Activated B cell treated with CpG ODN at 0.5 μM for 24 hours (primary cell): ENCODE results near the gene LRRC4C. TPM values are rescaled to one million over a fixed set of nuclear protein-coding genes. Genes with fewer than 3 reads are reported as not detected.

ENCODE experiments used
- ATAC-seq: fragments of 200-7000 bp; cut with Tn5 transposase; one replicate; pipeline ENCODE4 v1.10.0; 2021; ENCODE audit warnings: low read depth, mild to moderate bottlenecking, moderate library complexity
- CTCF ChIA-PET: fragments of 350-600 bp; sonication (Branson Sonifier 250); formaldehyde crosslinking; loops from one replicate; lab custom pipeline; 2021; ENCODE audit warnings: antibody characterized with exemption; lab: Charles Lee
- POLR2A ChIA-PET: fragments of 350-600 bp; sonication (Branson Sonifier 250); formaldehyde crosslinking; loops from one replicate; lab custom pipeline; 2021; ENCODE audit warnings: antibody characterized with exemption; lab: Charles Lee
- DNase-seq: peaks from one replicate; pipeline ENCODE4 v3.0.0; 2022
- H3K27ac Mint-ChIP-seq: one replicate; pipeline ENCODE4 v1.8.0; 2020; ENCODE audit warnings: mixed read lengths
- H3K27me3 Mint-ChIP-seq: one replicate; pipeline ENCODE4 v1.8.0; 2021; ENCODE audit warnings: mixed read lengths
- H3K36me3 Mint-ChIP-seq: one replicate; pipeline ENCODE4 v1.8.0; 2021; ENCODE audit warnings: low read depth, mixed read lengths
- H3K4me1 Mint-ChIP-seq: one replicate; pipeline ENCODE4 v1.8.0; 2021; ENCODE audit warnings: mixed read lengths
- H3K4me3 Mint-ChIP-seq: one replicate; pipeline ENCODE4 v1.8.0; 2020; ENCODE audit warnings: mild to moderate bottlenecking, mixed read lengths
- H3K9me3 Mint-ChIP-seq: one replicate; pipeline ENCODE4 v1.8.0; 2020; ENCODE audit warnings: mixed read lengths
- intact Hi-C: fragments of 100-400 bp; cut with micrococcal nuclease; formaldehyde crosslinking; loops from one replicate; pipeline ENCODE4 v1.15.1; 2024
- total RNA-seq: library from RNA; stranded (reverse); gene quantifications from 2 replicates; pipeline ENCODE4 v1.2.3, GENCODE V29; 2022
- TF ChIP-seq, protein P1 (sequence below): fragments of 200-600 bp; IDR thresholded peaks from one replicate; pipeline ENCODE4 v1.8.0; 2022; ENCODE audit warnings: antibody characterized with exemption, mild to moderate bottlenecking

LRRC4C gene
- total RNA-seq, 1 donor from 2014 or later = not detected

DNA sequence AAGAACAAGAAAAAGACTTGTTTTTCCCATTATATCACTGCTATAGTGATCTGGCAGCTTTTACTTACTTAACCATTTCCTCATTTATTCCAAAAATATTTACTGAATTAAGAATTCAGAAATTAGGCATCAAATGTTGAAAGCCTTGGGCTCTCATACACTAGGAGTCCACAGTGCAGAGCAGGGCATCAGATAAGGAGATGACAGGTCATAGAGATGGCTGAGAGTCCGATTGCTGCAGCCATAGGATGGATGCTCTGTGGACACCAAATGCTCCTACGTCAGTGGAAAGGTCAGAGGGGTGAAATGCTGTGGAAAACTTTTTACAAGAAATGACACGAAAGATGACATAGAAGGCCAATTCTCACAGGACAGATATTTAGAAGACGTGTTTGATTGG is 771.1 kb downstream of the LRRC4C start:
- ChIA-PET POLR2A (no interaction called here), CTCF (no interaction called here)
- H3K9me3 Mint-ChIP-seq = peaks cover 2% of the 10 kb centered on the region
- no peaks in the 10 kb centered on the region for H3K4me1 Mint-ChIP-seq
- H3K4me3 Mint-ChIP-seq = no peak overlapping the region
- DNase-seq (no peak), ATAC-seq (no peak)
- intact Hi-C loops = no loop called here
- no peaks in the 10 kb centered on the region for H3K27me3 Mint-ChIP-seq
- no peak overlapping the region for H3K27ac Mint-ChIP-seq
- no peaks in the 10 kb centered on the region for H3K36me3 Mint-ChIP-seq
- TF ChIP-seq, protein P1, sequence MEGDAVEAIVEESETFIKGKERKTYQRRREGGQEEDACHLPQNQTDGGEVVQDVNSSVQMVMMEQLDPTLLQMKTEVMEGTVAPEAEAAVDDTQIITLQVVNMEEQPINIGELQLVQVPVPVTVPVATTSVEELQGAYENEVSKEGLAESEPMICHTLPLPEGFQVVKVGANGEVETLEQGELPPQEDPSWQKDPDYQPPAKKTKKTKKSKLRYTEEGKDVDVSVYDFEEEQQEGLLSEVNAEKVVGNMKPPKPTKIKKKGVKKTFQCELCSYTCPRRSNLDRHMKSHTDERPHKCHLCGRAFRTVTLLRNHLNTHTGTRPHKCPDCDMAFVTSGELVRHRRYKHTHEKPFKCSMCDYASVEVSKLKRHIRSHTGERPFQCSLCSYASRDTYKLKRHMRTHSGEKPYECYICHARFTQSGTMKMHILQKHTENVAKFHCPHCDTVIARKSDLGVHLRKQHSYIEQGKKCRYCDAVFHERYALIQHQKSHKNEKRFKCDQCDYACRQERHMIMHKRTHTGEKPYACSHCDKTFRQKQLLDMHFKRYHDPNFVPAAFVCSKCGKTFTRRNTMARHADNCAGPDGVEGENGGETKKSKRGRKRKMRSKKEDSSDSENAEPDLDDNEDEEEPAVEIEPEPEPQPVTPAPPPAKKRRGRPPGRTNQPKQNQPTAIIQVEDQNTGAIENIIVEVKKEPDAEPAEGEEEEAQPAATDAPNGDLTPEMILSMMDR = no peak

DNA sequence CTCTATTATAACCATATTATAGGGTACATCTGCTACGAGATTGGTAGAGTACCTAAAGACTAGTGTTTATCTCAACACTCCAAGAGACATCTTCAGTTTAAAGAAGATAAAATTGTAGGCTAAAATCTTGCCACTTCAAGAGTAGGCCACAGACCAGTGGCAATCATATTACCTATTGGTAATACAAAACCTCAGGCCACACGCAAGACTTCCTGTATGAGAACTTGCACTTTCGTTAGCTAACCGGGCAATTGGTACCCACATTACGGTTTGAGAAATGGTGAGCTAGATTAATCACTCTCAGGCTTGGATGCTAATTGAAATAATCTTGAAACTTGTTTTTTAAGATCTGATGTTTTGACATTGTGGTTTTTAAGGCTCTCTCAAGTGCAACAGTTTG is 772.7 kb downstream of the LRRC4C start:
- Mint-ChIP-seq H3K9me3 (peaks cover 4% of the 10 kb centered on the region), H3K27ac (no peak overlapping the region), H3K4me3 (no peak overlapping the region), H3K36me3 (no peaks in the 10 kb centered on the region), H3K27me3 (no peaks in the 10 kb centered on the region), H3K4me1 (no peaks in the 10 kb centered on the region)
- no peak for ATAC-seq
- intact Hi-C loops = no loop called here
- POLR2A ChIA-PET = no interaction called here
- DNase-seq = no peak
- CTCF ChIA-PET = no interaction called here
- TF ChIP-seq, protein P1 = no peak

DNA sequence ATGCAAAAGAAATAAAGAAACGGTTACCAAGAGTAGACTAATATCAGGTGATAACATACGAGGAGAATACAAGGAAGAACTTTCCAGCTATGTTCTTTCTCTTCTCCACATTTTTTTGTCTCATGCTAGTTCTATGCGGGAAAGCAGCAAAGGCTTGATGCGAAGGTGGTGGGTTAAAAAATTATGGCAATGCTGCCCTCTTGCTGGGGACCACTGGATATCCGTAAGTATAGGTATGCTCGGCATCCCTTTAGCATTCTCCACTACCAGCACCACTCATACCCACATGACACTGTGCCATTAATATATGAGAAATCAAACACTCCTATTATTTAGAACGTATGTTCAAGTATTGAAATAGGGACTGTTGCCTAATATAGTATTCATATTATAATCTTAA is 776.4 kb downstream of the LRRC4C start:
- no peak overlapping the region for H3K27ac Mint-ChIP-seq

DNA sequence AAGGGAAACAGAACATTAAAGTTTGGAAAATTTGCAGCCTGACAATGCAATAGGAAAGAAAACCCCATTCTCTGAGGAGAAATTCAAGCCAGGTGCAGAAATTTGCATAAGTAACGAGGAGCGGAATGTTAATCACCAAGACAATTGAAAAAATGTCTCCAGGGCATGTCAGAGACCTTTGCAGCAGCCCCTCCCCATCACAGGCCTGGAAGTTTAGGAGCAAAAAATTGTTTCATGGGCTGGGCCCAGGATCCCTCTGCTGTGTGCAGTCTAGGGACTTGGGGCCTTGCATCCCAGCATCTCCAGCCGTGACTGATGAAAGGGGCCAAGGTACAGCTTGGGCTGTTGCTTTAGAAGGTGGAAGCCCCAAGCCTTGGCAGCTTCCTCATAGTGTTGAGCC is 780.2 kb downstream of the LRRC4C start:
- ATAC-seq (no peak), DNase-seq (no peak)
- intact Hi-C loops = no loop called here
- POLR2A ChIA-PET = no interaction called here
- CTCF ChIA-PET = no interaction called here
- H3K9me3 Mint-ChIP-seq = peaks cover 7% of the 10 kb centered on the region
- H3K36me3 Mint-ChIP-seq = no peaks in the 10 kb centered on the region
- H3K27me3 Mint-ChIP-seq = no peaks in the 10 kb centered on the region
- no peaks in the 10 kb centered on the region for H3K4me1 Mint-ChIP-seq
- TF ChIP-seq, protein P1 = no peak
- no peak overlapping the region for H3K27ac Mint-ChIP-seq
- H3K4me3 Mint-ChIP-seq = no peak overlapping the region

More for the DNA sequence above, 776.4 kb downstream of the LRRC4C start:
- ChIA-PET CTCF (no interaction called here), POLR2A (no interaction called here)
- Mint-ChIP-seq H3K36me3 (no peaks in the 10 kb centered on the region), H3K4me3 (no peak overlapping the region), H3K27me3 (no peaks in the 10 kb centered on the region), H3K9me3 (peaks cover 9% of the 10 kb centered on the region), H3K4me1 (no peaks in the 10 kb centered on the region)
- intact Hi-C loops = no loop called here
- DNase-seq (no peak), ATAC-seq (no peak)
- TF ChIP-seq, protein P1 = no peak

DNA sequence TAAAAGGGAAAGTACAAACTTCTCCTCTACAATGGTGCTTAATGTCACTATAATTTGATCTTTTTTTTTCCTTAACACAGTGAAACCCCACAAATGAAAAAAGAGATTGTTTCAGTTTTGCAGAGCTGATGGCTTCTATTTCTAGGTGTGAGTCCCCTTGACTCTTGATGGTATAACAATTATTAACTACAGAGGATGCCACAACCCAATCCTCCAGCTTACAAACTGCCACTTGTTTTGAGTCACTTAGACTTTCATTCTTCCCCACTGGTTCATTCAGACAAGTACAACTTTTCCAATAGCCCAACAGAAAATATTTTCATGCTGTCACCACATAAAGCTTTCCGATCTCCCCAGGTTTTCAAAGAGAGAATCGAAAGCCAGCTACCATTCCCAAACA is 812.2 kb downstream of the LRRC4C start:
- intact Hi-C loops = no loop called here
- Mint-ChIP-seq H3K27ac (no peak overlapping the region), H3K4me3 (no peak overlapping the region), H3K9me3 (peaks cover 18% of the 10 kb centered on the region), H3K36me3 (no peaks in the 10 kb centered on the region), H3K27me3 (no peaks in the 10 kb centered on the region), H3K4me1 (no peaks in the 10 kb centered on the region)
- CTCF ChIA-PET = no interaction called here
- DNase-seq = no peak
- TF ChIP-seq, protein P1 = no peak
- no peak for ATAC-seq
- POLR2A ChIA-PET = no interaction called here
